ENCODE measurements around the gene FGD5. TPM values are rescaled to one million over a fixed set of nuclear protein-coding genes. Genes with fewer than 3 reads are reported as not detected.

The FGD5 gene
- polyA plus RNA-seq, 1 of the 3 experiments (the other 2 are of a cell fraction), result not detected

DNA sequence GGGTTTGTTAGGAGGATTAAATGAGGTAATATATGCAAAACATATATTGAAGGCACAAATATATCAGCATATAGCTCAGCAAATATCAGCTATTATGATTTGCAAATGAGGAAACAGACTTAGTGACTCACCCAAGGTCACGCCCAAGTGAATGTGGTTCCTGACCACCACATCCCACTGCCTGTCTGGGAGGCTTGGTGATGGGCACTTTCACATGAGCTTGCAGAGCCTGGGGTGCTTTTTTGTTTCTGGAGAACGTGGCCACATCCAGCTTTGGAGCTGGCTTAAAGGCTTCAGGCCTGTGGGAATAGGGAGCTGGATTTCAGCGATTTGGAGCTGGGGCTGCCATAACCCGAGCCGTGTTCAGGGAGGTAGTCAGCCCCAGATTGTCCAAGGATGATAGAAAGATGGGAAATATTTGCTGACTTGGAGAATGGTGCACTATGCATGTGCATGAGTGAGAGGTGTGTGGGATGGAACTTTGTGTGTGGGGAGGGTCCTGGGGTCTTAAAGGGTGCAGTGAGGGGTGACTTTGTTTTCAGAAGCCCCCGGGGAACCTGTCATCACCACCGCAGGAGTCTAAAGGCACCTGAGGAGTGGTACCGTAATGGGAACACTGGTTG lies 12.0 kb upstream of the FGD5 start:
- H3K9ac ChIP-seq, result no peak overlapping the region

More for the DNA sequence above, 12.0 kb upstream of the FGD5 start:
- TF ChIP-seq NFIC (IDR thresholded peaks at IDR 0.05; ENCODE audit: borderline replicate concordance) (no peak), TEAD4 (IDR thresholded peaks at IDR 0.05; ENCODE audit: borderline replicate concordance, insufficient read depth) (no peak), POLR2AphosphoS5 (IDR thresholded peaks at IDR 0.05; ENCODE audit: low read depth, low read length) (no peak), FOXM1 (IDR thresholded peaks at IDR 0.05; ENCODE audit: low read depth) (no peak), EZH2phosphoT487 (IDR thresholded peaks at IDR 0.05; ENCODE audit: borderline replicate concordance, low read depth) (no peak), FOSL2 (IDR thresholded peaks at IDR 0.05; ENCODE audit: borderline replicate concordance, low read depth) (no peak), SIN3A (IDR thresholded peaks at IDR 0.05; ENCODE audit: borderline replicate concordance, low read depth, low read length) (no peak), SMC3 (IDR thresholded peaks at IDR 0.05; ENCODE audit: low read depth, low read length) (no peak), RAD21 (IDR thresholded peaks at IDR 0.05; ENCODE audit: low read length) (no peak), JUND (IDR thresholded peaks at IDR 0.05) (no peak), RCOR1 (IDR thresholded peaks at IDR 0.05; ENCODE audit: low read length) (no peak), MEF2A (IDR thresholded peaks at IDR 0.05; ENCODE audit: borderline replicate concordance, low read depth) (no peak), TAF1 (IDR thresholded peaks at IDR 0.05; ENCODE audit: borderline replicate concordance, low read depth, low read length) (no peak), ELF1 (IDR thresholded peaks at IDR 0.05) (no peak)
- TF ChIP-seq, protein P1, sequence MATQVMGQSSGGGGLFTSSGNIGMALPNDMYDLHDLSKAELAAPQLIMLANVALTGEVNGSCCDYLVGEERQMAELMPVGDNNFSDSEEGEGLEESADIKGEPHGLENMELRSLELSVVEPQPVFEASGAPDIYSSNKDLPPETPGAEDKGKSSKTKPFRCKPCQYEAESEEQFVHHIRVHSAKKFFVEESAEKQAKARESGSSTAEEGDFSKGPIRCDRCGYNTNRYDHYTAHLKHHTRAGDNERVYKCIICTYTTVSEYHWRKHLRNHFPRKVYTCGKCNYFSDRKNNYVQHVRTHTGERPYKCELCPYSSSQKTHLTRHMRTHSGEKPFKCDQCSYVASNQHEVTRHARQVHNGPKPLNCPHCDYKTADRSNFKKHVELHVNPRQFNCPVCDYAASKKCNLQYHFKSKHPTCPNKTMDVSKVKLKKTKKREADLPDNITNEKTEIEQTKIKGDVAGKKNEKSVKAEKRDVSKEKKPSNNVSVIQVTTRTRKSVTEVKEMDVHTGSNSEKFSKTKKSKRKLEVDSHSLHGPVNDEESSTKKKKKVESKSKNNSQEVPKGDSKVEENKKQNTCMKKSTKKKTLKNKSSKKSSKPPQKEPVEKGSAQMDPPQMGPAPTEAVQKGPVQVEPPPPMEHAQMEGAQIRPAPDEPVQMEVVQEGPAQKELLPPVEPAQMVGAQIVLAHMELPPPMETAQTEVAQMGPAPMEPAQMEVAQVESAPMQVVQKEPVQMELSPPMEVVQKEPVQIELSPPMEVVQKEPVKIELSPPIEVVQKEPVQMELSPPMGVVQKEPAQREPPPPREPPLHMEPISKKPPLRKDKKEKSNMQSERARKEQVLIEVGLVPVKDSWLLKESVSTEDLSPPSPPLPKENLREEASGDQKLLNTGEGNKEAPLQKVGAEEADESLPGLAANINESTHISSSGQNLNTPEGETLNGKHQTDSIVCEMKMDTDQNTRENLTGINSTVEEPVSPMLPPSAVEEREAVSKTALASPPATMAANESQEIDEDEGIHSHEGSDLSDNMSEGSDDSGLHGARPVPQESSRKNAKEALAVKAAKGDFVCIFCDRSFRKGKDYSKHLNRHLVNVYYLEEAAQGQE (IDR thresholded peaks at IDR 0.05; ENCODE audit: low read depth, low read length), result no peak
- TF ChIP-seq, protein P2, sequence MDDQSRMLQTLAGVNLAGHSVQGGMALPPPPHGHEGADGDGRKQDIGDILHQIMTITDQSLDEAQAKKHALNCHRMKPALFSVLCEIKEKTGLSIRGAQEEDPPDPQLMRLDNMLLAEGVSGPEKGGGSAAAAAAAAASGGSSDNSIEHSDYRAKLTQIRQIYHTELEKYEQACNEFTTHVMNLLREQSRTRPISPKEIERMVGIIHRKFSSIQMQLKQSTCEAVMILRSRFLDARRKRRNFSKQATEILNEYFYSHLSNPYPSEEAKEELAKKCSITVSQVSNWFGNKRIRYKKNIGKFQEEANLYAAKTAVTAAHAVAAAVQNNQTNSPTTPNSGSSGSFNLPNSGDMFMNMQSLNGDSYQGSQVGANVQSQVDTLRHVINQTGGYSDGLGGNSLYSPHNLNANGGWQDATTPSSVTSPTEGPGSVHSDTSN (IDR thresholded peaks at IDR 0.05), result no peak
- TF ChIP-seq, protein P3, sequence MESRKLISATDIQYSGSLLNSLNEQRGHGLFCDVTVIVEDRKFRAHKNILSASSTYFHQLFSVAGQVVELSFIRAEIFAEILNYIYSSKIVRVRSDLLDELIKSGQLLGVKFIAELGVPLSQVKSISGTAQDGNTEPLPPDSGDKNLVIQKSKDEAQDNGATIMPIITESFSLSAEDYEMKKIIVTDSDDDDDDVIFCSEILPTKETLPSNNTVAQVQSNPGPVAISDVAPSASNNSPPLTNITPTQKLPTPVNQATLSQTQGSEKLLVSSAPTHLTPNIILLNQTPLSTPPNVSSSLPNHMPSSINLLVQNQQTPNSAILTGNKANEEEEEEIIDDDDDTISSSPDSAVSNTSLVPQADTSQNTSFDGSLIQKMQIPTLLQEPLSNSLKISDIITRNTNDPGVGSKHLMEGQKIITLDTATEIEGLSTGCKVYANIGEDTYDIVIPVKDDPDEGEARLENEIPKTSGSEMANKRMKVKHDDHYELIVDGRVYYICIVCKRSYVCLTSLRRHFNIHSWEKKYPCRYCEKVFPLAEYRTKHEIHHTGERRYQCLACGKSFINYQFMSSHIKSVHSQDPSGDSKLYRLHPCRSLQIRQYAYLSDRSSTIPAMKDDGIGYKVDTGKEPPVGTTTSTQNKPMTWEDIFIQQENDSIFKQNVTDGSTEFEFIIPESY (IDR thresholded peaks at IDR 0.05; ENCODE audit: borderline replicate concordance, low read depth), result no peak
- TF ChIP-seq, protein P4, sequence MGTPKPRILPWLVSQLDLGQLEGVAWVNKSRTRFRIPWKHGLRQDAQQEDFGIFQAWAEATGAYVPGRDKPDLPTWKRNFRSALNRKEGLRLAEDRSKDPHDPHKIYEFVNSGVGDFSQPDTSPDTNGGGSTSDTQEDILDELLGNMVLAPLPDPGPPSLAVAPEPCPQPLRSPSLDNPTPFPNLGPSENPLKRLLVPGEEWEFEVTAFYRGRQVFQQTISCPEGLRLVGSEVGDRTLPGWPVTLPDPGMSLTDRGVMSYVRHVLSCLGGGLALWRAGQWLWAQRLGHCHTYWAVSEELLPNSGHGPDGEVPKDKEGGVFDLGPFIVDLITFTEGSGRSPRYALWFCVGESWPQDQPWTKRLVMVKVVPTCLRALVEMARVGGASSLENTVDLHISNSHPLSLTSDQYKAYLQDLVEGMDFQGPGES (IDR thresholded peaks at IDR 0.05; ENCODE audit: low read depth, low read length), result no peak
- 39% methylated on average over 8 of the region's 8 CpGs for WGBS (ENCODE audit: low lambda C conversion rate)
- no peaks in the 10 kb centered on the region for H3F3A ChIP-seq (replicated peaks; ENCODE audit: insufficient read depth)
- no peak for DNase-seq
- H3K4me3 ChIP-seq (ENCODE audit: low read depth in 2 of 2, low read length in 1 of 2), result no peak overlapping the region
- H3K9me2 ChIP-seq, result no peaks in the 10 kb centered on the region
- no peak overlapping the region for H3K27ac ChIP-seq (ENCODE audit: low read depth in 2 of 2, low read length in 1 of 2)
- no peak overlapping the region for H3K4me2 ChIP-seq
- no peaks in the 10 kb centered on the region for H3K9me3 ChIP-seq
- peaks cover 0 to 5% of the 10 kb centered on the region in 2 experiments; a peak in 1 of 4 replicates for H3K4me1 ChIP-seq (ENCODE audit: control insufficient read depth in 1 of 2, insufficient read depth in 2 of 2, low read depth in 1 of 2, low read length in 1 of 2)
- H4K20me1 ChIP-seq (ENCODE audit: insufficient read depth), result no peaks in the 10 kb centered on the region
- peaks cover 9% of the 10 kb centered on the region; the same call in 1 of the 2 replicates for H3K27me3 ChIP-seq (ENCODE audit: insufficient read depth)
- no peak overlapping the region for H2AFZ ChIP-seq (ENCODE audit: low read depth)
- no peaks in the 10 kb centered on the region for H3K36me3 ChIP-seq (replicated peaks in 1 of 2; ENCODE audit: control insufficient read depth in 1 of 2, insufficient read depth in 2 of 2, low read length in 1 of 2)
- ChIA-PET POLR2A (interaction anchor here (0.5 kb wide), 1 partner anchor 458 kb away, joined by 4 read pairs; no protein-coding TSS in a partner anchor), CTCF (interaction anchor here (0.9 to 1.0 kb wide), 3 partner anchors 15 to 108 kb away, joined by 3 to 4 read pairs (median 3); no protein-coding TSS in a partner anchor)
- H3K79me2 ChIP-seq (ENCODE audit: insufficient read depth), result no peaks in the 10 kb centered on the region

All from SK-N-SH (cell line).